Measurements from ENCODE around the gene EFR3B.

- TF ChIP-seq POLR2A (IDR thresholded peaks at IDR 0.05; ENCODE audit: low read length) (no peak), GATA1 (IDR thresholded peaks at IDR 0.05; ENCODE audit: low read depth, low read length) (no peak)
These were observed 67.9 kb downstream of the EFR3B start for GRCh38 chr2:25109822-25110221.

Measured in erythroblast (primary cell).